ENCODE data around the gene TSPAN4.

Gene TSPAN4

GRCh38 chr11:862081-862661 is 19.5 kb downstream of the TSPAN4 start:
- no peak overlapping the region for H3K4me3 ChIP-seq (ENCODE audit: low read depth, low read length)
- TF ChIP-seq CTCF (IDR thresholded peaks at IDR 0.05; ENCODE audit: low read depth, low read length): no peak

GRCh38 chr11:862696-863022 is 20.0 kb downstream of the TSPAN4 start:
- H3K4me3 ChIP-seq (ENCODE audit: low read depth, low read length): no peak overlapping the region
- no peak for TF ChIP-seq CTCF (IDR thresholded peaks at IDR 0.05; ENCODE audit: low read depth, low read length)

DNA sequence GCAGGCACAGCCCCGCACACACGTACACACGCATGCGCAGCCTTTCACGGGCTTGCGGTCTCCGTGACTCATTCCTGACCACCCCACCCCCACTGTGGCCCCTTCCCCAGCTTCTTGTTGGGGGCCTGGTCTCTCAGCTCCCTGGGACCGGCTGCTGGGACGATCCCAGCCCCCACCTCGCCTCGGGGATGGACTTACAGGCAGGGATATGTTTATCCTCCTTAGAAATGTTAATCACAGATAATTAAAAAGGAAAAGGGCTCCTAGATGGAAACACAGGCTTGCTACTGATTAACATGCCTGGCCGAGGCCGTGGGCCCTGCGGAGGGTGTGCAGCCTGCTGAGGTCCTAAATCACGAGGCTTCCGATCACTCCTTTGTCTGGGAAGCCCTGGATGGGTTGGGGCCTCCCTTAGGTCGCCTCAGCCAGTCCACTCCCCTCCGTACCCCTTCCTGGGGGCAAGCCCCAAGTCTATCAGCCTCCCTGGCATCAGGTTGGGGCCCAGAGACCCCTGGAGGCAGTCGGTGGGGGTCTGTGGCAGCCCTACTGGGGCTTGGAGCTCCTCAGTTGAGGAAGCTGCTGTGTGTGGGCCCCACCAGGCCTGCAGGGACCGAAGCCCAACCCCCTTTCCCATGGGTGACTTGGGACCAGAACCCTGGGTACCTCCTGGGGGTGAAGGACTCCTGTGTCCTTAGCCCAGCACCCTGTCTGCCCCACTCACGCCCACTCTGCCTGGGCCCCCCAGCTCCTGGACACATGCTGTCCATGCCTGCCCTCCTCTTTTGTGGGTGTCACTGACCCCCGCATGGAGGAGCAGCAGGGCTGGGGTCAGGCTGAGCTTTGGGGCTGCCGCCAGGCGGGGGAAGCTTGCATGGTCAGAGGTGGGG is 20.6 kb downstream of the TSPAN4 start:
- no peak overlapping the region for H3K4me3 ChIP-seq (ENCODE audit: low read depth, low read length)
- TF ChIP-seq CTCF (IDR thresholded peaks at IDR 0.05; ENCODE audit: low read depth, low read length): no peak

GRCh38 chr11:863910-864827 is 21.5 kb downstream of the TSPAN4 start:
- no peak for TF ChIP-seq CTCF (IDR thresholded peaks at IDR 0.05; ENCODE audit: low read depth, low read length)
- H3K4me3 ChIP-seq (ENCODE audit: low read depth, low read length): no peak overlapping the region

DNA sequence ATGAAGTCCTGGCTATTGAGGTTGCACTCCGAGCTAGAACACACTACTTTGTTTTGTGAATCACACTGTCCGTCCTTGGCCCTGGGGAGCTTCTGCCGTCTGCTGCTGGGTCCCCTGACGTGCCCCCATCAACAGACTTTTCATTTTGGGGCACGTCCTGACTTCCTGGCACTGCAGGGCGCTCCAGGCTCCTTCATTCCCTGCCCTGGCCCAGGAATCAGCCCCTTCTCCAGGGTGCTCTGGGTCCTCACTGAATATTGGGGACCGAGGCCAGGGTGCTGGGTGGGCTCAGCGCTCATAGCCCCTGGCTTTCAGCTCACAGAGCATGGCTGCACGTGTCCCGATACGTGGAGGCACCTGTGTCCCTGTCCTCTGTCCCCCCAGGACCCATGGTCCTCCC is 22.2 kb downstream of the TSPAN4 start:
- TF ChIP-seq CTCF (IDR thresholded peaks at IDR 0.05; ENCODE audit: low read depth, low read length): no peak
- no peak overlapping the region for H3K4me3 ChIP-seq (ENCODE audit: low read depth, low read length)

- TF ChIP-seq CTCF (IDR thresholded peaks at IDR 0.05; ENCODE audit: low read depth, low read length): no peak
These were observed 23.1 kb downstream of the TSPAN4 start for GRCh38 chr11:865462-866430.

More at GRCh38 chr11:865462-866430, 23.1 kb downstream of the TSPAN4 start:
- no peak overlapping the region for H3K4me3 ChIP-seq (ENCODE audit: low read depth, low read length)

All from WI38 (cell line).